H1 (cell line): Measurements from ENCODE around the gene EMD. TPM values are rescaled to one million over a fixed set of nuclear protein-coding genes. Genes with fewer than 3 reads are reported as not detected.

ENCODE experiments used
- CTCF ChIA-PET: fragments of 300-600 bp; sonication (Branson Sonifier 250); formaldehyde crosslinking; loops from one replicate; lab custom pipeline; 2021; ENCODE audit not compliant: partially characterized antibody; lab: Charles Lee
- POLR2A ChIA-PET: fragments of 300-600 bp; sonication (Branson Sonifier 250); formaldehyde crosslinking; loops from one replicate; lab custom pipeline; 2021; ENCODE audit warnings: inconsistent platforms; ENCODE audit not compliant: partially characterized antibody; lab: Charles Lee
- DNase-seq, 2 experiments: peaks; one replicate each; pipeline versions ENCODE4 v3.0.0 to v3.0.0-alpha.2; 2010 to 2022; ENCODE audit warnings: low spot score in 2 of 2, low read depth in 1 of 2, mixed read lengths in 1 of 2
- FAIRE-seq: peaks from 2 replicates; lab custom pipeline; 2011; peaks lifted over from hg19 to GRCh38; lab: Jason Lieb, UNC
- H2AFZ ChIP-seq: 2 replicates; pipeline ENCODE4 v1.8.1; 2012; ENCODE audit warnings: low read length, inconsistent platforms
- H2AK5ac ChIP-seq: 2 replicates; pipeline ENCODE4 v1.6.1; 2013; ENCODE audit warnings: low read depth, low read length
- H2BK120ac ChIP-seq: replicated peaks from 2 replicates; pipeline ENCODE3; 2013; ENCODE audit warnings: low read depth, low read length, inconsistent platforms
- H2BK12ac ChIP-seq: 2 replicates; pipeline ENCODE4 v1.6.1; 2013; ENCODE audit warnings: low read depth, low read length
- H2BK15ac ChIP-seq: 2 replicates; pipeline ENCODE4 v1.6.1; 2013; ENCODE audit warnings: low read length
- H2BK20ac ChIP-seq: 2 replicates; pipeline ENCODE4 v1.6.1; 2013; ENCODE audit warnings: low read length
- H2BK5ac ChIP-seq: 2 replicates; pipeline ENCODE4 v1.6.1; 2013; ENCODE audit warnings: low read depth, low read length
- H3K14ac ChIP-seq: 2 replicates; pipeline ENCODE4 v1.6.1; 2013; ENCODE audit warnings: inconsistent platforms; ENCODE audit not compliant: insufficient read length
- H3K18ac ChIP-seq: 2 replicates; pipeline ENCODE4 v1.6.1; 2013; ENCODE audit warnings: low read length; ENCODE audit errors: extremely low read depth
- H3K23ac ChIP-seq: 2 replicates; pipeline ENCODE4 v1.6.1; 2013; ENCODE audit warnings: inconsistent platforms; ENCODE audit not compliant: insufficient read length
- H3K23me2 ChIP-seq: 2 replicates; pipeline ENCODE4 v1.6.1; 2013; ENCODE audit warnings: low read depth, low read length
- H3K27ac ChIP-seq: 2 replicates; pipeline ENCODE4 v1.6.1; 2011; ENCODE audit warnings: low read depth, low read length, inconsistent platforms
- H3K27me3 ChIP-seq, 4 experiments: replicated peaks in 1 of 4; 1 replicate in 1 of 4; 2 replicates in 3 of 4; pipeline versions ENCODE4 v1.6.1 to v1.8.1; 2011 to 2013; ENCODE audit warnings: low read length in 3 of 4, mild to moderate bottlenecking in 3 of 4, inconsistent platforms in 2 of 4, mixed read lengths in 2 of 4, moderate library complexity in 1 of 4; ENCODE audit not compliant: control insufficient read depth in 3 of 4, insufficient read depth in 3 of 4; ENCODE audit errors: extremely low read depth in 1 of 4
- H3K36me3 ChIP-seq, 4 experiments: 2 replicates each; pipeline versions ENCODE4 v1.6.1 to v1.8.1; 2011 to 2013; ENCODE audit warnings: mild to moderate bottlenecking in 4 of 4, low read length in 3 of 4, moderate library complexity in 2 of 4, control low read depth in 1 of 4, inconsistent platforms in 1 of 4; ENCODE audit not compliant: insufficient read depth in 4 of 4, control insufficient read depth in 2 of 4
- H3K4ac ChIP-seq: replicated peaks from 2 replicates; pipeline ENCODE3; 2013; ENCODE audit warnings: low read length, low read depth, mixed read lengths, inconsistent platforms; ENCODE audit not compliant: insufficient read length
- H3K4me1 ChIP-seq, 4 experiments: replicated peaks in 1 of 4; 1 replicate in 1 of 4; 2 replicates in 3 of 4; pipeline versions ENCODE4 v1.6.1 to v1.8.1; 2011 to 2013; ENCODE audit warnings: low read length in 3 of 4, inconsistent platforms in 2 of 4, mixed read lengths in 1 of 4; ENCODE audit not compliant: insufficient read depth in 4 of 4, control insufficient read depth in 3 of 4
- H3K4me2 ChIP-seq, 2 experiments: 2 replicates each; pipeline versions ENCODE4 v1.6.1 to v1.8.1; 2011 to 2013; ENCODE audit warnings: low read depth in 2 of 2, low read length in 2 of 2, control low read depth in 1 of 2, inconsistent platforms in 1 of 2, mild to moderate bottlenecking in 1 of 2; ENCODE audit not compliant: insufficient read depth in 1 of 2
- H3K4me3 ChIP-seq, 4 experiments: fragments of 200-600, 300-600 bp in 1 of 4; sonication (generic), shearing (Covaris generic), sonication (Bioruptor Twin) in 1 of 4; 2 replicates each; pipeline versions ENCODE4 v1.5.1 to v1.8.1; 2011 to 2016; ENCODE audit warnings: low read length in 4 of 4, low read depth in 3 of 4, control low read depth in 2 of 4, inconsistent platforms in 2 of 4, mild to moderate bottlenecking in 2 of 4, mixed read lengths in 1 of 4, moderate library complexity in 1 of 4; ENCODE audit not compliant: insufficient read depth in 2 of 4; ENCODE audit errors: extremely low read depth in 1 of 4
- H3K56ac ChIP-seq: replicated peaks from 2 replicates; pipeline ENCODE3; 2013; ENCODE audit warnings: low read depth, mild to moderate bottlenecking, mixed read lengths, low read length, inconsistent platforms; ENCODE audit not compliant: insufficient read length
- H3K79me1 ChIP-seq: 2 replicates; pipeline ENCODE4 v1.6.1; 2013; ENCODE audit warnings: low read depth, low read length, control low read depth
- H3K79me2 ChIP-seq, 2 experiments: 2 replicates each; pipeline versions ENCODE4 v1.6.1 to v1.8.1; 2012 to 2013; ENCODE audit warnings: low read length in 2 of 2, mild to moderate bottlenecking in 2 of 2, inconsistent platforms in 1 of 2; ENCODE audit not compliant: insufficient read depth in 2 of 2, control insufficient read depth in 1 of 2
- H3K9ac ChIP-seq, 4 experiments: replicated peaks in 1 of 4; 1 replicate in 1 of 4; 2 replicates in 3 of 4; pipeline versions ENCODE4 v1.6.1 to v1.8.1; 2011 to 2013; ENCODE audit warnings: low read depth in 3 of 4, low read length in 3 of 4, control low read depth in 2 of 4, mild to moderate bottlenecking in 2 of 4, moderate library complexity in 2 of 4, inconsistent platforms in 1 of 4; ENCODE audit errors: extremely low read depth in 1 of 4
- H3K9me3 ChIP-seq, 2 experiments: 2 replicates each; pipeline versions ENCODE4 v1.6.1 to v1.8.1; 2012 to 2013; ENCODE audit warnings: mild to moderate bottlenecking in 2 of 2, moderate library complexity in 2 of 2, control low read depth in 1 of 2, inconsistent platforms in 1 of 2, low read depth in 1 of 2, low read length in 1 of 2, mixed read lengths in 1 of 2; ENCODE audit not compliant: insufficient read depth in 2 of 2
- H4K20me1 ChIP-seq, 2 experiments: replicated peaks in 1 of 2; 2 replicates each; pipeline versions ENCODE3 to v1.8.1; 2011 to 2013; ENCODE audit warnings: inconsistent platforms in 2 of 2, low read length in 2 of 2, mild to moderate bottlenecking in 1 of 2; ENCODE audit not compliant: insufficient read depth in 2 of 2, control insufficient read depth in 1 of 2
- H4K5ac ChIP-seq: 2 replicates; pipeline ENCODE4 v1.6.1; 2013; ENCODE audit warnings: low read length, low read depth, mixed read lengths, inconsistent platforms; ENCODE audit not compliant: insufficient read length
- H4K8ac ChIP-seq: 2 replicates; pipeline ENCODE4 v1.8.0; 2013; ENCODE audit warnings: mild to moderate bottlenecking, moderate library complexity, low read length, inconsistent platforms; ENCODE audit not compliant: insufficient read depth; ENCODE audit errors: extremely low read depth
- H4K91ac ChIP-seq: replicated peaks from 2 replicates; pipeline ENCODE3; 2013; ENCODE audit warnings: low read length, mixed read lengths, inconsistent platforms; ENCODE audit not compliant: insufficient read length
- BACH1 ChIP-seq: IDR thresholded peaks from 2 replicates; pipeline ENCODE4 v1.6.1; 2012; ENCODE audit warnings: low read length, improper control_type of control experiment
- CBX5 ChIP-seq: fragments of 300-800, 300-1000 bp; sonication (generic); IDR thresholded peaks from 2 replicates; pipeline ENCODE4 v1.7.1; 2016; ENCODE audit warnings: antibody characterized with exemption, low read length, low read depth
- CBX8 ChIP-seq: fragments of 300-800, 300-1000 bp; sonication (generic); IDR thresholded peaks from 2 replicates; pipeline ENCODE4 v1.7.1; 2016; ENCODE audit warnings: low read depth, low read length, borderline replicate concordance
- HDAC2 ChIP-seq, 2 experiments: fragments of 300-600 bp in 1 of 2; sonication (generic) in 1 of 2; IDR thresholded peaks; 2 replicates each; pipeline ENCODE4 v1.6.1; 2011 to 2012; ENCODE audit warnings: low read depth in 2 of 2, low read length in 2 of 2, mild to moderate bottlenecking in 2 of 2, moderate library complexity in 2 of 2, borderline replicate concordance in 1 of 2, inconsistent platforms in 1 of 2
- MAFK ChIP-seq: IDR thresholded peaks from 2 replicates; pipeline ENCODE4 v1.6.1; 2012; ENCODE audit warnings: low read depth, mild to moderate bottlenecking, improper control_type of control experiment, low read length
- NANOG ChIP-seq: IDR thresholded peaks from 2 replicates; pipeline ENCODE4 v1.6.1; 2011; ENCODE audit warnings: low read length, low read depth, mild to moderate bottlenecking, inconsistent platforms; ENCODE audit not compliant: insufficient read depth, poor library complexity, severe bottlenecking
- POLR2AphosphoS5 ChIP-seq: IDR thresholded peaks from 2 replicates; pipeline ENCODE4 v1.6.1; 2011; ENCODE audit warnings: low read depth, low read length
- POU5F1 ChIP-seq: IDR thresholded peaks from 2 replicates; pipeline ENCODE4 v1.6.1; 2011; ENCODE audit warnings: low read depth, mild to moderate bottlenecking, low read length, moderate library complexity
- RAD21 ChIP-seq, 2 experiments: IDR thresholded peaks in 1 of 2; conservative IDR thresholded peaks in 1 of 2; 2 replicates each; pipeline ENCODE4 v1.6.1; 2011; ENCODE audit warnings: low read depth in 2 of 2, low read length in 2 of 2, improper control_type of control experiment in 1 of 2, inconsistent platforms in 1 of 2, mild to moderate bottlenecking in 1 of 2, moderate library complexity in 1 of 2
- SIN3A ChIP-seq, 2 experiments: IDR thresholded peaks in 1 of 2; conservative IDR thresholded peaks in 1 of 2; 2 replicates each; pipeline ENCODE4 v1.6.1; 2011 to 2012; ENCODE audit warnings: low read length in 2 of 2, improper control_type of control experiment in 1 of 2, low read depth in 1 of 2, mild to moderate bottlenecking in 1 of 2
- TEAD4 ChIP-seq: IDR thresholded peaks from 2 replicates; pipeline ENCODE4 v1.6.1; 2012; ENCODE audit warnings: low read depth, low read length, inconsistent platforms, mixed read lengths
- WGBS, 2 experiments: shearing (Covaris generic) in 1 of 2; methylation state at CpG; one replicate each; pipeline versions ENCODE4 v1.1.6 to v1.1.7; 2013 to 2015; ENCODE audit warnings: low lambda C conversion rate in 2 of 2, mixed read lengths in 2 of 2, inconsistent platforms in 1 of 2, low coverage in 1 of 2, missing lambda C conversion rate in 1 of 2; ENCODE audit not compliant: insufficient replicate concordance in 2 of 2, insufficient coverage in 1 of 2, insufficient read length in 1 of 2; ENCODE audit errors: extremely low coverage in 1 of 2, missing lambda C conversion rate in 1 of 2; 5-methylcytosine and 5-hydroxymethylcytosine counted together
- polyA plus RNA-seq, 7 experiments: library from polyadenylated mRNA; depleted of rRNA in 3 of 7; stranded (reverse) in 5 of 7; unstranded in 2 of 7; fragments of >200 nt in 5 of 7; fragments of 200-250 nt in 2 of 7; gene quantifications; 1 replicate in 5 of 7; 2 replicates in 1 of 7; 4 replicates in 1 of 7; pipeline versions ENCODE4 v1.2.1 to v1.2.3, GENCODE V29; 2011 to 2013; ENCODE audit warnings: missing spikeins in 2 of 7, mixed read lengths in 2 of 7
- total RNA-seq: library from RNA; stranded (reverse); fragmentation: NEBNext Ultra II Directional; extraction: Animal tissue kit (Norgen Biotek cat#: 25700); gene quantifications from 2 replicates; pipeline ENCODE4 v1.2.1, GENCODE V29; 2021
- TF ChIP-seq, protein P1 (sequence below): IDR thresholded peaks from 2 replicates; pipeline ENCODE4 v1.6.1; 2012; ENCODE audit warnings: inconsistent platforms

The EMD gene
- total and polyA plus RNA-seq, 2 of the 8 experiments (the other 6 are each of a cell fraction or from before 2014, with no cell fraction given), result 45.5 to 109 TPM

GRCh38 chrX:154380153-154380552, 1.1 kb downstream of the EMD start:
- Histone ChIP-seq H3K23me2 (peaks cover 4% of the 10 kb centered on the region; the same call in 1 of the 2 replicates), H3K9me3 (no peaks in the 10 kb centered on the region), H3K79me2 (peaks cover 0 to 13% of the 10 kb centered on the region in 2 experiments; a peak in 2 of 4 replicates), H2BK15ac (no peak overlapping the region), H2BK20ac (no peak overlapping the region), H2AFZ (no peak overlapping the region), H3K56ac (no peak overlapping the region), H4K8ac (0 out of 2 replicates have a peak overlapping the region, but pooled peaks have one; percentile 57), H3K14ac (no peak overlapping the region), H4K5ac (peak overlapping the region; percentile 91), H2AK5ac (peak overlapping the region; percentile 53; the same call in 1 of the 2 replicates), H3K27ac (peak overlapping the region; percentile 96), H4K20me1 (peaks cover 0 to 2% of the 10 kb centered on the region in 2 experiments), H3K9ac (peak overlapping the region; percentile 84 to 92 (median 92)), H4K91ac (no peak overlapping the region), H3K36me3 (peaks cover 0 to 26% (median 0%) of the 10 kb centered on the region in 4 experiments; a peak in 2 of 8 replicates), H2BK120ac (no peak overlapping the region), H3K18ac (no peak overlapping the region; the same call in 1 of the 2 replicates), H2BK5ac (no peak overlapping the region), H2BK12ac (no peak overlapping the region; the same call in 1 of the 2 replicates), H3K4me3 (peak overlapping the region; percentile 75 to 97 (median 78)), H3K27me3 (peaks cover 0 to 3% (median 0%) of the 10 kb centered on the region in 4 experiments; a peak in 1 of 7 replicates), H3K4me2 (peak overlapping the region; percentile 79 to 98), H3K4me1 (peaks cover 0 to 20% (median 9%) of the 10 kb centered on the region in 4 experiments; a peak in 6 of 7 replicates), H3K79me1 (no peaks in the 10 kb centered on the region), H3K23ac (no peak overlapping the region), H3K4ac (peak overlapping the region; percentile 69)
- DNase-seq, result no peak
- WGBS, 2 experiments, result 80% methylated on average over 4 of the region's 13 CpGs; no CpG with 5 or more reads in 1 of the 2 experiments
- CTCF ChIA-PET, result interaction anchor here (1.6 kb wide), 1 partner anchor 12 kb away, joined by 5 read pairs; no protein-coding TSS in a partner anchor
- no peak for FAIRE-seq
- POLR2A ChIA-PET, result interaction anchor here (2.5 to 6.5 kb wide), 3 partner anchors 12 to 31 kb away, joined by 16 to 107 read pairs (median 104); partner anchors contain the start of gene RPL10
- no peak for TF ChIP-seq NANOG
- no peak for TF ChIP-seq POLR2AphosphoS5
- TF ChIP-seq TEAD4, result no peak
- no peak for TF ChIP-seq HDAC2 (IDR thresholded peaks at IDR 0.05; ENCODE audit: borderline replicate concordance in 1 of 2, low read depth in 2 of 2, low read length in 2 of 2)
- TF ChIP-seq MAFK, result no peak
- no peak for TF ChIP-seq BACH1
- TF ChIP-seq CBX5, result no peak
- no peak for TF ChIP-seq RAD21 (IDR thresholded peaks at IDR 0.05 in 1 of 2, conservative IDR thresholded peaks at IDR 0.05 in 1 of 2; ENCODE audit: low read depth in 2 of 2, low read length in 2 of 2)
- no peak for TF ChIP-seq POU5F1
- no peak for TF ChIP-seq CBX8
- TF ChIP-seq, protein P1, sequence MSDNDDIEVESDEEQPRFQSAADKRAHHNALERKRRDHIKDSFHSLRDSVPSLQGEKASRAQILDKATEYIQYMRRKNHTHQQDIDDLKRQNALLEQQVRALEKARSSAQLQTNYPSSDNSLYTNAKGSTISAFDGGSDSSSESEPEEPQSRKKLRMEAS, result no peak
- no peak for TF ChIP-seq SIN3A (conservative IDR thresholded peaks at IDR 0.05 in 1 of 2, IDR thresholded peaks at IDR 0.05 in 1 of 2; ENCODE audit: low read depth in 1 of 2, low read length in 2 of 2)
